ENCODE results near the gene RBM15. TPM values are rescaled to one million over a fixed set of nuclear protein-coding genes. Genes with fewer than 3 reads are reported as not detected.

The RBM15 gene
- total RNA-seq, 1 donor from 2014 or later = 31.9 TPM

- no peak for DNase-seq (ENCODE audit: low spot score, unreplicated experiment)
- peaks cover 7% of the 10 kb centered on the region for H3K4me1 Mint-ChIP-seq (ENCODE audit: low read depth)
- no peak overlapping the region for H3K27ac Mint-ChIP-seq
- H3K36me3 Mint-ChIP-seq (ENCODE audit: insufficient read depth) = peaks cover 12% of the 10 kb centered on the region
- H3K27me3 Mint-ChIP-seq = no peaks in the 10 kb centered on the region
- no peak for TF ChIP-seq CTCF (IDR thresholded peaks at IDR 0.05; ENCODE audit: unreplicated experiment)
- no peaks in the 10 kb centered on the region for H3K9me3 Mint-ChIP-seq (ENCODE audit: low read depth)
- H3K4me3 Mint-ChIP-seq (ENCODE audit: low read depth) = no peak overlapping the region
Measured at GRCh38 chr1:110393286-110393685, 54.1 kb downstream of the RBM15 start.

GRCh38 chr1:110393691-110394492 lies 54.7 kb downstream of the RBM15 start:
- no peaks in the 10 kb centered on the region for H3K9me3 Mint-ChIP-seq (ENCODE audit: low read depth)
- no peaks in the 10 kb centered on the region for H3K27me3 Mint-ChIP-seq
- peaks cover 7% of the 10 kb centered on the region for H3K4me1 Mint-ChIP-seq (ENCODE audit: low read depth)
- no peak for DNase-seq (ENCODE audit: low spot score, unreplicated experiment)
- no peak overlapping the region for H3K27ac Mint-ChIP-seq
- H3K36me3 Mint-ChIP-seq (ENCODE audit: insufficient read depth) = peaks cover 12% of the 10 kb centered on the region
- no peak overlapping the region for H3K4me3 Mint-ChIP-seq (ENCODE audit: low read depth)
- no peak for TF ChIP-seq CTCF (IDR thresholded peaks at IDR 0.05; ENCODE audit: unreplicated experiment)

DNA sequence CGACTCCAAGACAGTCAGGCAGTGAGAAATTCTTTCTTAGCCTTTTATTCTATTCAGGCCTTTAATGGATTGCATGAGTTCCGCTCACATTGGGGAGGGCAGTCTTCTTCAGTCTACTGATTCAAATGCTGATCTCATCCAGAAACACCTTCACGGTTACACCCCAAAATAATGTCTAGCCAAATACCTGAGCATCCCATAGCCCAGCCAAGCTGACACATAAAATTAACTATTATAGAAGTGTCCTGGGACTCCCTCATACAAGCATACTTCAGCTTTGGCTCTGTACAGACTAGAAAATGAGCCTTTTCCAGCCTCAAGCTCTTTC lies 55.3 kb downstream of the RBM15 start:
- H3K27me3 Mint-ChIP-seq = no peaks in the 10 kb centered on the region
- no peak for DNase-seq (ENCODE audit: low spot score, unreplicated experiment)
- H3K27ac Mint-ChIP-seq = no peak overlapping the region
- H3K36me3 Mint-ChIP-seq (ENCODE audit: insufficient read depth) = peaks cover 12% of the 10 kb centered on the region
- no peak overlapping the region for H3K4me3 Mint-ChIP-seq (ENCODE audit: low read depth)
- TF ChIP-seq CTCF (IDR thresholded peaks at IDR 0.05; ENCODE audit: unreplicated experiment) = no peak
- H3K4me1 Mint-ChIP-seq (ENCODE audit: low read depth) = peaks cover 7% of the 10 kb centered on the region
- no peaks in the 10 kb centered on the region for H3K9me3 Mint-ChIP-seq (ENCODE audit: low read depth)

Other genes starting within 250 kb of the RBM15 start
- gene UBL4B, start 226.9 kb upstream of the RBM15 start, total RNA-seq = 0.20 TPM in 1 of 2 replicates, not detected in the other
- 0.11 TPM in 1 of 2 replicates, not detected in the other for gene SLC6A17, start 188.9 kb upstream of the RBM15 start, total RNA-seq
- 1.1 and 1.5 TPM in 2 replicates for gene KCNC4, start 129.1 kb upstream of the RBM15 start, total RNA-seq
- 0.46 and 1.0 TPM in 2 replicates for gene SLC16A4, start 51.6 kb downstream of the RBM15 start, total RNA-seq
- 99.8 and 101 TPM in 2 replicates for gene LAMTOR5, start 68.3 kb downstream of the RBM15 start, total RNA-seq
- not detected in 2 replicates for gene PROK1, start 111.8 kb downstream of the RBM15 start, total RNA-seq
- gene KCNA10, start 179.8 kb downstream of the RBM15 start, total RNA-seq = not detected in 2 replicates

All from progenitor cell of endocrine pancreas (in vitro differentiated cells).